ENCODE measurements around the gene NR1H2. TPM values are rescaled to one million over a fixed set of nuclear protein-coding genes. Genes with fewer than 3 reads are reported as not detected.

Gene NR1H2
- total and polyA plus RNA-seq, 2 experiments from 2014 or later: 32.9 to 70.2 TPM

DNA sequence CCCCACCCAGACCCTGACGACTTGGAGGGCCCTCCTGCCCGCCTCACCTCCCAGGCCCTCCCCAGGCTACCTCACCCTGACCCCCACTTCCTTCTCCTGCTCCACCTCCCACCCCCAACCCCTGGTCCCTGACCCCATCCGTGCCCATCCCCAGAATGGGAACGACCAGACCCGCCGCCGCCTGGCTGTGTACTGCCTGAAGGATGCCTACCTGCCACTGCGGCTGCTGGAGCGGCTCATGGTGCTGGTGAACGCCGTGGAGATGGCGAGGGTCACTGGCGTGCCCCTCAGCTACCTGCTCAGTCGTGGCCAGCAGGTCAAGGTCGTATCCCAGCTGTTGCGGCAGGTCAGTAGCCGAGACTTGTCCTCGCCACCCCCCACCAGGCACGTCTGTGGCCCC, 30.6 kb downstream of the NR1H2 start:
- ATAC-seq: no peak
- no peak overlapping the region for H3K27ac Mint-ChIP-seq
- H3K79me2 ChIP-seq (replicated peaks; ENCODE audit: insufficient read depth): no peaks in the 10 kb centered on the region

More for the DNA sequence above, 30.6 kb downstream of the NR1H2 start:
- H3K36me3 Mint-ChIP-seq (ENCODE audit: low read depth): peaks cover 63% of the 10 kb centered on the region
- no peaks in the 10 kb centered on the region; the same call in 2 of the 3 replicates for H3K9me3 Mint-ChIP-seq
- H3K4me3 Mint-ChIP-seq: no peak overlapping the region
- TF ChIP-seq NANOG (IDR thresholded peaks at IDR 0.05; ENCODE audit: borderline replicate concordance) (no peak), JUNB (IDR thresholded peaks at IDR 0.05; ENCODE audit: unreplicated experiment) (no peak), ETS1 (IDR thresholded peaks at IDR 0.05) (no peak), CTCF (conservative IDR thresholded peaks at IDR 0.05; ENCODE audit: low read depth in 2 of 2) (no peak), ZNF331 (CRISPR knock-in tag; IDR thresholded peaks at IDR 0.05; ENCODE audit: low read depth) (no peak), EZH2 (IDR thresholded peaks at IDR 0.05; ENCODE audit: low read depth, unreplicated experiment) (no peak), REST (IDR thresholded peaks at IDR 0.05; ENCODE audit: unreplicated experiment) (no peak), EZH2phosphoT487 (IDR thresholded peaks at IDR 0.05; ENCODE audit: unreplicated experiment) (no peak)
- TF ChIP-seq, protein P1, sequence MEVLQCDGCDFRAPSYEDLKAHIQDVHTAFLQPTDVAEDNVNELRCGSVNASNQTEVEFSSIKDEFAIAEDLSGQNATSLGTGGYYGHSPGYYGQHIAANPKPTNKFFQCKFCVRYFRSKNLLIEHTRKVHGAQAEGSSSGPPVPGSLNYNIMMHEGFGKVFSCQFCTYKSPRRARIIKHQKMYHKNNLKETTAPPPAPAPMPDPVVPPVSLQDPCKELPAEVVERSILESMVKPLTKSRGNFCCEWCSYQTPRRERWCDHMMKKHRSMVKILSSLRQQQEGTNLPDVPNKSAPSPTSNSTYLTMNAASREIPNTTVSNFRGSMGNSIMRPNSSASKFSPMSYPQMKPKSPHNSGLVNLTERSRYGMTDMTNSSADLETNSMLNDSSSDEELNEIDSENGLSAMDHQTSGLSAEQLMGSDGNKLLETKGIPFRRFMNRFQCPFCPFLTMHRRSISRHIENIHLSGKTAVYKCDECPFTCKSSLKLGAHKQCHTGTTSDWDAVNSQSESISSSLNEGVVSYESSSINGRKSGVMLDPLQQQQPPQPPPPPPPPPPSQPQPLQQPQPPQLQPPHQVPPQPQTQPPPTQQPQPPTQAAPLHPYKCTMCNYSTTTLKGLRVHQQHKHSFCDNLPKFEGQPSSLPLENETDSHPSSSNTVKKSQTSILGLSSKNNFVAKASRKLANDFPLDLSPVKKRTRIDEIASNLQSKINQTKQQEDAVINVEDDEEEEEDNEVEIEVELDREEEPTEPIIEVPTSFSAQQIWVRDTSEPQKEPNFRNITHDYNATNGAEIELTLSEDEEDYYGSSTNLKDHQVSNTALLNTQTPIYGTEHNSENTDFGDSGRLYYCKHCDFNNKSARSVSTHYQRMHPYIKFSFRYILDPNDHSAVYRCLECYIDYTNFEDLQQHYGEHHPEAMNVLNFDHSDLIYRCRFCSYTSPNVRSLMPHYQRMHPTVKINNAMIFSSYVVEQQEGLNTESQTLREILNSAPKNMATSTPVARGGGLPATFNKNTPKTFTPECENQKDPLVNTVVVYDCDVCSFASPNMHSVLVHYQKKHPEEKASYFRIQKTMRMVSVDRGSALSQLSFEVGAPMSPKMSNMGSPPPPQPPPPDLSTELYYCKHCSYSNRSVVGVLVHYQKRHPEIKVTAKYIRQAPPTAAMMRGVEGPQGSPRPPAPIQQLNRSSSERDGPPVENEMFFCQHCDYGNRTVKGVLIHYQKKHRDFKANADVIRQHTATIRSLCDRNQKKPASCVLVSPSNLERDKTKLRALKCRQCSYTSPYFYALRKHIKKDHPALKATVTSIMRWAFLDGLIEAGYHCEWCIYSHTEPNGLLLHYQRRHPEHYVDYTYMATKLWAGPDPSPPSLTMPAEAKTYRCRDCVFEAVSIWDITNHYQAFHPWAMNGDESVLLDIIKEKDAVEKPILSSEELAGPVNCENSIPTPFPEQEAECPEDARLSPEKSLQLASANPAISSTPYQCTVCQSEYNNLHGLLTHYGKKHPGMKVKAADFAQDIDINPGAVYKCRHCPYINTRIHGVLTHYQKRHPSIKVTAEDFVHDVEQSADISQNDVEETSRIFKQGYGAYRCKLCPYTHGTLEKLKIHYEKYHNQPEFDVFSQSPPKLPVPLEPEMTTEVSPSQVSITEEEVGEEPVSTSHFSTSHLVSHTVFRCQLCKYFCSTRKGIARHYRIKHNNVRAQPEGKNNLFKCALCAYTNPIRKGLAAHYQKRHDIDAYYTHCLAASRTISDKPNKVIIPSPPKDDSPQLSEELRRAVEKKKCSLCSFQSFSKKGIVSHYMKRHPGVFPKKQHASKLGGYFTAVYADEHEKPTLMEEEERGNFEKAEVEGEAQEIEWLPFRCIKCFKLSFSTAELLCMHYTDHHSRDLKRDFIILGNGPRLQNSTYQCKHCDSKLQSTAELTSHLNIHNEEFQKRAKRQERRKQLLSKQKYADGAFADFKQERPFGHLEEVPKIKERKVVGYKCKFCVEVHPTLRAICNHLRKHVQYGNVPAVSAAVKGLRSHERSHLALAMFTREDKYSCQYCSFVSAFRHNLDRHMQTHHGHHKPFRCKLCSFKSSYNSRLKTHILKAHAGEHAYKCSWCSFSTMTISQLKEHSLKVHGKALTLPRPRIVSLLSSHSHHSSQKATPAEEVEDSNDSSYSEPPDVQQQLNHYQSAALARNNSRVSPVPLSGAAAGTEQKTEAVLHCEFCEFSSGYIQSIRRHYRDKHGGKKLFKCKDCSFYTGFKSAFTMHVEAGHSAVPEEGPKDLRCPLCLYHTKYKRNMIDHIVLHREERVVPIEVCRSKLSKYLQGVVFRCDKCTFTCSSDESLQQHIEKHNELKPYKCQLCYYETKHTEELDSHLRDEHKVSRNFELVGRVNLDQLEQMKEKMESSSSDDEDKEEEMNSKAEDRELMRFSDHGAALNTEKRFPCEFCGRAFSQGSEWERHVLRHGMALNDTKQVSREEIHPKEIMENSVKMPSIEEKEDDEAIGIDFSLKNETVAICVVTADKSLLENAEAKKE (CRISPR knock-in tag; IDR thresholded peaks at IDR 0.05): no peak
- H3K27me3 ChIP-seq (ENCODE audit: insufficient read depth): no peaks in the 10 kb centered on the region
- peaks cover 5% of the 10 kb centered on the region for H4K20me1 ChIP-seq (replicated peaks; ENCODE audit: insufficient read depth)
- H3K4me3 ChIP-seq: no peak overlapping the region
- H3K36me3 ChIP-seq (ENCODE audit: insufficient read depth): peaks cover 4% of the 10 kb centered on the region; the same call in 1 of the 2 replicates
- H3K27ac ChIP-seq (ENCODE audit: low read depth): no peak overlapping the region
- no peaks in the 10 kb centered on the region for H3K4me1 Mint-ChIP-seq
- H3K4me1 ChIP-seq (ENCODE audit: insufficient read depth): no peaks in the 10 kb centered on the region
- H3K4me2 ChIP-seq: no peak overlapping the region
- H3K9me2 ChIP-seq (ENCODE audit: insufficient read depth): no peaks in the 10 kb centered on the region
- H3F3A ChIP-seq (replicated peaks; ENCODE audit: low read depth): no peaks in the 10 kb centered on the region; the same call in 1 of the 2 replicates
- no peak overlapping the region for H2AFZ ChIP-seq
- no peak for DNase-seq (ENCODE audit: low spot score)
- H3K27me3 Mint-ChIP-seq (ENCODE audit: insufficient read depth, low read depth, poor library complexity): no peaks in the 10 kb centered on the region

All from GM23338 (cell line).